CD4-positive, alpha-beta T cell treated with Interleukin-21 for 1 hour (primary cell): ENCODE results near the gene F12.
"Not testable (repeated sequence)": the region's sequence is repeated elsewhere in the genome, so short reads cannot be mapped to it uniquely, and the experiment has no call there.

ENCODE experiments used
- DNase-seq: peaks from one replicate; pipeline ENCODE4 v3.0.0-alpha.2; 2020

Gene F12

GRCh38 chr5:177367323-177367848, 42.0 kb downstream of the F12 start:
- no peak for DNase-seq

- DNase-seq: no peak
Observed at GRCh38 chr5:177366528-177367322, 42.6 kb downstream of the F12 start.

GRCh38 chr5:177365845-177366527, 43.4 kb downstream of the F12 start:
- no peak for DNase-seq

GRCh38 chr5:177364159-177364962, 45.0 kb downstream of the F12 start:
- DNase-seq: no peak

- DNase-seq: no peak
Observed at GRCh38 chr5:177363565-177363964, 45.8 kb downstream of the F12 start.

- DNase-seq: peak; percentile 83
Observed at GRCh38 chr5:177362610-177363507, 46.5 kb downstream of the F12 start.

- no peak for DNase-seq
Observed at GRCh38 chr5:177362292-177362609, 47.1 kb downstream of the F12 start.

- no peak for DNase-seq
Observed at GRCh38 chr5:177361418-177362291, 47.7 kb downstream of the F12 start.

GRCh38 chr5:177360740-177361139, 48.6 kb downstream of the F12 start:
- DNase-seq: not testable (repeated sequence)

- no peak for DNase-seq
Observed at GRCh38 chr5:177359860-177360259, 49.5 kb downstream of the F12 start.

- DNase-seq: no peak
Observed at GRCh38 chr5:177359451-177359851, 49.9 kb downstream of the F12 start.

GRCh38 chr5:177358370-177358819, 51.0 kb downstream of the F12 start:
- no peak for DNase-seq

GRCh38 chr5:177357459-177358351, 51.7 kb downstream of the F12 start, which contains the start of gene RGS14:
TSS of gene RGS14 (plus strand) at chr5:177357924. CDS start at chr5:177358025, 101 bp downstream.
- DNase-seq: peak; percentile 88

GRCh38 chr5:177357146-177357458, 52.3 kb downstream of the F12 start:
- DNase-seq: no peak

GRCh38 chr5:177356746-177357145, 52.6 kb downstream of the F12 start:
- DNase-seq: no peak

- no peak for DNase-seq
Observed at GRCh38 chr5:177355868-177356168, 53.5 kb downstream of the F12 start.

- DNase-seq: no peak
Observed at GRCh38 chr5:177355162-177355867, 54.0 kb downstream of the F12 start.

- no peak for DNase-seq
Observed at GRCh38 chr5:177354711-177355110, 54.7 kb downstream of the F12 start.

- DNase-seq: no peak
Observed at GRCh38 chr5:177354256-177354655, 55.1 kb downstream of the F12 start.

GRCh38 chr5:177353093-177353492, 56.3 kb downstream of the F12 start:
- no peak for DNase-seq
